GM10266 (cell line): ENCODE results near the gene YPEL4.

Experiments
- DNase-seq: peaks from one replicate; pipeline ENCODE4 v3.0.0; 2012; ENCODE audit errors: extremely low spot score
- CTCF ChIP-seq: IDR thresholded peaks from 2 replicates; pipeline ENCODE4 v1.5.1; 2012; ENCODE audit warnings: mild to moderate bottlenecking, low read depth; ENCODE audit not compliant: control insufficient read depth, insufficient read depth; ENCODE audit errors: missing control alignments

The YPEL4 gene

GRCh38 chr11:57648801-57649735, 644 bp downstream of the YPEL4 start:
- DNase-seq = no peak
- TF ChIP-seq CTCF = no peak

DNA sequence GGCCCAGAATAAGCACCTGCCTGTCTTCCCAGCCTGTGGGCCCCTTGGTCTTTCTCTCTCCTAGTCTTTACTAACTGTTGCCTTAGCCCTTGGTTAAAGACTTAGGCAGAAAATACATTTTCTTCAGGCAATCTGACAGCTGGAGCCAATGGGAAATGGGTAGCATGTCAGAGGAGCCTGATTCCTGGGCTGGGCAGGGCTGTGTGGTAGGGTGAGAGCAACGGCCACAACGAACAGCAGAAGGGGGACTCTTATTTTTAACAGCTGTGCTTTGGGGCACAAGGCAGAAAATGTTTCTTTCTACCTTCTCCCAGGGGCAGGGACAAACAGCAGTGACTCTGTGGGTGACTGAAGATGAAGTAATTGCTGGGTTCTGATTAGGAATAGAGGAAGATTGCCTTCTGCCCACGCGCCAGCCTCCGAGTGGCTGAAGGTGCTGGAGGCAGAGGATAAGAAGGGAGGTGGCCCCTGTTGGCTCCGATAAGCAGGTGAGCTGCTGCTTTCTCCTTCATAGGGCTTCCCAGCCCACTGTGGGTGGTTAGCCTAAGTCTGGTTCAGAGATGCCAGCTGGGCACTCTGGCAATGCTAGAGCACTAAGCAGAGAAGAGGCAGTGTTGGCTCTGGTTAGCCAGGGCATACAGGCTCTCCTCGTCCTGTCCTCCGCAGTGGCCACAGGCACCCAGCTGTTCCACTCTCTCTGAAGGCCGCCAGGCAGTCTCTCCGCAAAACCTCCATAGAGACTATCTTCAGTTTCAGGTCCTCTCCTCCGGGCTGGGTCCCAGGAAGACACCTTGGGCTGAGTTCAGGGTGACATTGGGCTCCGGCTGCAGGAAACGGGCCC, 1.5 kb downstream of the YPEL4 start:
- no peak for TF ChIP-seq CTCF
- no peak for DNase-seq

DNA sequence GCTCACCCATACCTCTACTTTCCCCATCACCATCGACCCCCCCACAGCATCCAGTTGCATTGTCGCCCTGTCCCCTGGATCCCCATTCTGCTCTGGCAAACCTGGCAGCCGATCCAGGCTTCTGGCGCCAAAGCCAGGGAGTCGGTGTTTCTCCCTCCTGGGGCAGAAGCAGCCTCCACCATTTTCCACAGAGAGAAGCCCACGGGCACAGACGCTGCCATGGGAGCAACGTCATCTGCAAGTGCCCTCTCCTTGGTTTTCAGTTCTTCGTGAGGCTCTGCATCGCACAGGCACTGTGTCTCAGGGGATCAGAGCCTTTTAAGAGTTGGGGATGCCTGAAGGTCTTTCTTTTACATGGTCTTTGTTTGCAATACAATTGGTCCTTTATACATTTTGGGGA, 2.3 kb downstream of the YPEL4 start:
- DNase-seq = no peak
- TF ChIP-seq CTCF = no peak

DNA sequence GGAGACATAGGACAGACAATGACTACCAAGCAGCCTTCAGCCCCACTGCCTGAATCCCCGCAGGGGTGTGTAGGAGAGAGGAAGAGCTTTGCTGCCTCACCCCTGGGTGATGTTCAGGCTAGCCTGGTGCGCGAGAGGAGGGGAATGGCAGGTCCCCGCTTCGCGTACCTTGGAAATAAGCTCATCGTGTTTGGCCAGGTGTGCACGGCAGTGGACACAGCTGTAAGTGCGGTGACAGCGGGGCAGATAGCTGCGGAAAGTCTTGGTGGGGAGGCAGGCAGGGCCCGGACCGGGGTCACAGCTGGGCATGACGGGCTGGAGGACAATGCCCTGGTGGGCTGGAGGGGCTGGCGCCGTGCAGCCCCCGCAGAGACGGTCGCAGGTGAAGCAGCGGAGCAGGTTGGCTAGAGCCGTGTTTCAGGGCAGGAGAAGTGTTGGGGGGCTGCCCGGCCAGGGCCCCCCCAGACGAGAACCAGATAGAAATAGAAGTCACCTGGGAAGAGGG, 2.9 kb downstream of the YPEL4 start:
- no peak for TF ChIP-seq CTCF
- DNase-seq = no peak

DNA sequence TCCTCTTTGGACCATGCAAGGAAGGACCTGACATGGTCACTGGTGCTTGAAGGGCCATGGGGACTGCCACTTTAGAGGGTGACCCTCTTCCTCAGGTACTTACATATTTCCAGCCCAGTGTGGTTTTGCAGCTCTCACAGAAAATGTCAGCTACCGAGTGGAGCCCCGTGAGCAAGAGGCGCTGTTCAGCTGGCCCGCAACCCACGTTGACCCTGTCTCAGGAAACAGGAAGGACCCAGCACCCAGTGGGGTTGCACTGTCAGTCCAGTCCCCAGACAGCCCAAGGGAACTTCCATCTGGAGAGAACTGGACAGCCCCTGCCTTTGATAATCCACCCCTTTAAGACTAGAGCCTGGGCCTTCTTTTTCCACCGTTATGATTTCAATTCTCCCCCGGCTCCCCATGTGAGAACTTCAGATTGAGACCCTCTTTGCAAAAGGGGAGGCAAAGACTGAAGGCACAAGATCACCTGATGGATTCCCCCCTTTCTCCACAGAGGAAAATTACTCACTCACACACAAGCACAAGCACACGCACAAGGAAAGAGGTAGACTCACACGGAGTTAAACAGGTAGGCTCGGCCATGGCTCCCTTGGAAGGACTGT, 3.4 kb downstream of the YPEL4 start:
- no peak for DNase-seq
- TF ChIP-seq CTCF = no peak

- TF ChIP-seq CTCF = no peak
- DNase-seq = no peak
These were observed 4.0 kb downstream of the YPEL4 start for GRCh38 chr11:57645689-57646085.
